Measurements from ENCODE around the gene SEMA4A. TPM values are rescaled to one million over a fixed set of nuclear protein-coding genes. Genes with fewer than 3 reads are reported as not detected.

The SEMA4A gene
- total and polyA plus RNA-seq, 9 of the 15 experiments (the other 6 are each of a cell fraction or from before 2014, with no cell fraction given), result 0.04 to 1.7 (median 0.45) TPM

GRCh38 chr1:156148216-156148615, 5.2 kb upstream of the SEMA4A start (continued):
- TF ChIP-seq THRAP3 (IDR thresholded peaks at IDR 0.05; ENCODE audit: borderline replicate concordance) (no peak), ZNF699 (CRISPR knock-in tag; IDR thresholded peaks at IDR 0.05; ENCODE audit: insufficient replicate concordance) (no peak), MYBL2 (IDR thresholded peaks at IDR 0.05; ENCODE audit: low read depth) (no peak), MYBL2 (CRISPR knock-in tag; IDR thresholded peaks at IDR 0.05; ENCODE audit: borderline replicate concordance) (no peak)

GRCh38 chr1:156149374-156150332, 3.7 kb upstream of the SEMA4A start:
- H4K20me1 ChIP-seq (replicated peaks; ENCODE audit: control insufficient read depth, insufficient read depth, low read length), result 0 out of 2 replicates have a peak, but pooled peaks cover 6% of the 10 kb centered on the region
- WGBS (ENCODE audit: insufficient coverage, low coverage, missing lambda C conversion rate), result 5% methylated on average over 15 of the region's 20 CpGs
- H3K27ac ChIP-seq (ENCODE audit: extremely low read depth, low read depth, low read length), result no peak overlapping the region
- DNase-seq (ENCODE audit: extremely low read depth in 1 of 4, low spot score in 3 of 4) (peak in 3 of 4 experiments; percentile 37 to 57 (median 49)), ATAC-seq (peak; percentile 12; the same call in 1 of the 3 replicates), FAIRE-seq (peak; percentile 6)
- H3K4me2 ChIP-seq (ENCODE audit: insufficient read depth, low read length), result no peak overlapping the region
- H3K27me3 ChIP-seq (ENCODE audit: control insufficient read depth in 2 of 2, insufficient read depth in 2 of 2, low read length in 2 of 2), result peaks cover 3 to 8% of the 10 kb centered on the region in 2 experiments; a peak in 1 of 5 replicates
- no peaks in the 10 kb centered on the region for H3K36me3 ChIP-seq (ENCODE audit: control insufficient read depth, insufficient read depth, low read length)
- intact Hi-C loops (cut with micrococcal nuclease) (loop anchor here (5.0 kb wide), 2 partner anchors 43 to 63 kb away; partner anchors contain the start of genes PMF1 and SLC25A44), in situ Hi-C loops (cut with MboI) (loop anchor here (5.0 kb wide), 1 partner anchor 83 kb away; no protein-coding TSS in a partner anchor)
- no peaks in the 10 kb centered on the region for H3K9me3 ChIP-seq (replicated peaks; ENCODE audit: control insufficient read depth, insufficient read depth, low read depth, low read length)
- peaks cover 5 to 10% of the 10 kb centered on the region in 2 experiments; a peak in 4 of 5 replicates for H3K4me1 ChIP-seq (replicated peaks in 1 of 2; ENCODE audit: control insufficient read depth in 2 of 2, insufficient read depth in 2 of 2, low read length in 2 of 2)
- H2AFZ ChIP-seq (ENCODE audit: low read depth, low read length), result no peak overlapping the region
- CTCF ChIA-PET (ENCODE audit: low intra/inter-chr PET ratio), result no interaction called here
- no peaks in the 10 kb centered on the region for H3K79me2 ChIP-seq (ENCODE audit: control insufficient read depth, insufficient read depth, low read length)
- H3K4me3 ChIP-seq, result no peak overlapping the region
- POLR2A ChIA-PET, result interaction anchor here (0.5 to 2.1 kb wide), 9 partner anchors 8 to 176 kb away, joined by 3 to 10 read pairs (median 3); partner anchors contain the start of gene PMF1
- H3K9me1 ChIP-seq (ENCODE audit: control insufficient read depth, insufficient read depth, low read length), result no peaks in the 10 kb centered on the region
- TF ChIP-seq RFX1 (IDR thresholded peaks at IDR 0.05) (peak; percentile 86), RCOR1 (IDR thresholded peaks at IDR 0.05; ENCODE audit: borderline replicate concordance in 1 of 2, low read depth in 2 of 2, low read length in 2 of 2) (0 out of 4 replicates have a peak, but pooled peaks of 1 of the 2 experiments have one; percentile 19), PRDM10 (IDR thresholded peaks at IDR 0.05; ENCODE audit: partially characterized antibody) (peak; percentile 80), ZBTB5 (IDR thresholded peaks at IDR 0.05) (no peak), KDM1A (IDR thresholded peaks at IDR 0.05) (peak in 1 of 2 experiments; percentile 49; a peak in 2 of 4 replicates)
- BruUV-seq (replicated peaks), result no TSS peak
- no peak overlapping the region for H3K9ac ChIP-seq (ENCODE audit: insufficient read depth in 1 of 2, low read depth in 2 of 2, low read length in 2 of 2)
